ENCODE results near the gene CERS2.
A peak's percentile ranks its signal among the peaks of the same experiment; 100 is the strongest.
"Not testable (repeated sequence)": the region's sequence is repeated elsewhere in the genome, so short reads cannot be mapped to it uniquely, and the experiment has no call there.

CERS2 gene

DNA sequence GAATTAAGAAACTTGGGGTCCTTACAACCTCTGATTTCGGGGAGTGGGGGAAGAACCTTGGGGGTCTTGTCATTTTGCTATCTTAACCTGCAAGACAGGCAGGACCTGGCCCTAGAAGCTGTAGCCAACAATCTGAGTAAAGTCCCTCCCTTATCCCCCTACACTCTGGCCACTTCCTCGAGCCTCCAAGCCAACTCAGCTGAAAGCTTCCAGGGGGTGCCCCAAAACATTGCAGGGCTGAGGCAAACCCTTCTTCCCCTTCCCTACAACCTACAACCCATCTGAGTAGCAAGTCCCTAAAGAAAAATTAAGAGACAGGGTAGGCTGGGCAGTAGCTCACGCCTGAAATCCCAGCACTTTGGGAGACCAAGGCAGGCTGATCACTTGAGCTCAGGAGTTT lies 5.0 kb downstream of the CERS2 start:
- DNase-seq (ENCODE audit: low read depth): no peak

DNA sequence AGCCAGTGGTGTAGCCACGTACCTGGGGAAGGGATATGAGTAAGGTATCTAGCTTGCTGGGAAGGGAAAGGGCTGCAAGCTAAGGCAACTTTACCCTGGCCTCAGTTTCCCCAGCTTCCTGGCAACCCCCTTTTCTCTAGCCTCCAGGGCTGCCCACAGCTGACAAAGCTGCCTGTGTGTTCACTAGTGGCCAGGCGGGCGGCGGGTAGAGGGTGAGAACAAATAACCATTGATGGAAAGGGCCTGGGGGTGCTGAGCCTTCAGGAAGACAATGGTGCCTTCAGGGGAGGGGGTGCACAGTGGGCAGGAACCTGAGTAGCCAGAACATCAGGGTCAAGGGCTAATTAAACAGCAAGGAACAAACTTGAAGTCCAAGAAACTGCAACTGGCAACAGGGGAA lies 6.1 kb downstream of the CERS2 start:
- DNase-seq (ENCODE audit: low read depth): no peak

DNA sequence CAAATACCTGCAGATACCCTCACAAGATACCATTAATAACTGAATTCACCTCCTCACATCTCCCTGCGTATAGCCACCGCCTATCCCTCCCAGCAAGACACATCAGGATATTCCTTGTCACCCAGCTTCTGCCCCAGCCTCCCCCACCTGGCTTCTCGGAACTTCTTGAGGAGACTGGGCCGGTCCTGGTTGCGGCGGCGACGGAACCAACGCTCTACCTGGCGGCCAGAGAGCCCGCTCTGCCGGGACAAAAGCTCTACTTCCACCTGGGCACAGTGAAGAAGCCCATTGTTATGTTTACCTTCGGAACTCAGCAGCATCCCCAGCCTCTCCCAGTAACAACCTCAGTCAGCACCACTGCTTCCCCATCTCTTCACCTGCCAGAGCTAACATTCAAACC lies 6.7 kb downstream of the CERS2 start:
- DNase-seq (ENCODE audit: low read depth): no peak

DNA sequence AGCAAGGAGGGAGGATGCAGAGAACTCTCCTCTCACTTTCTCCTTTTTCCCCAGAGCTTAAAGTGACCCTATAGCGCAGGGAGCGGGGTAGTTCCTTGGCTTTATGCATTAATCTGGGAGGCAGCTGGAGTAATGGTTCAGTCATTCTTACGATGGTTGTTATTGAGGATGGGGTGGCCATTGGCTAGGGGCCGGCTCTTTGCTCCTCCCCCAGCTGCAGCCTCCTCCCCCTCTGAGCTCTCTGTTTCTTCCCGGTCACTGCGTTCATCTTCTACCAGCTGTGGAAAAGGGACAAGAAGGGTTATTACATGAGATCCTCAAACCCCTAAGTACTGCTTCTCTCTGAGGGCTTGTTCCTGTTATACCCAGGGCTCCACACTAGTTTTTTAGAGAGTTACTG lies 8.6 kb downstream of the CERS2 start:
- no peak for DNase-seq (ENCODE audit: low read depth)

DNA sequence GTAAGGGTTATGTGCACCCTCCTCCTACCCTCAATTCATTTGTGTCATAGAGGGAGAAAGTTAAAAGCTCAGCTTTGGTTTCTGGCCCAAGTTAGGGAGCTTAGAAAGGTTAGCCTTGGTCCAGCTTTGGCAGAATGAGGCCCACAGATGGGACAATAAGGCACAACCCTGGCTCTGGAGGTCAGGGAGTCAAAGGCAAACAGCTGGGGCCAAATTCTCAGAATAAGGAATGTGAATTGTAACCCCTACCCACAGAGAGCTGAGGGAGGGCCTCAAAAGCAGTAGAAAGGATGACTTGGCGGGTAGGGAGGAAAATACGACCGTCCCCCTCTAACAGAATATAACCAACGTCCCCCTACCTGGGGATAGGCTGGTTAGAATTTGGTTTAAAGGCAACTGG lies 9.0 kb downstream of the CERS2 start:
- no peak for DNase-seq (ENCODE audit: low read depth)

DNA sequence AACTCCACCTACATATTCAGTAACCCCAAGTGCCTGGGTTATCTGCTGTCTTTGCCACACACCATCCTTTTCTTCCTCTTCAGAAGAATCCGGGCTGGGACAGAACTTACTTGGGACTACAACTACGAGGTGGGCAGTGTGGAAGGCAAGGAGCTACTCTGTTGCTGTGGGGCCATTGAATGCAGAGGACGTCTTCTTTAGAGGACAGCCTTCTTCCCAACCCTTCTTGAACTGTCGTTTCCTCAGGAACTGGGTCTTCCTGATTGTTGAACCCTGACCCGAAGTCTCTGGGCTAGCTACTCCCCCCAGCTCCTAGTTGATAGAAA lies 10.5 kb downstream of the CERS2 start:
- DNase-seq (ENCODE audit: low read depth): no peak

DNA sequence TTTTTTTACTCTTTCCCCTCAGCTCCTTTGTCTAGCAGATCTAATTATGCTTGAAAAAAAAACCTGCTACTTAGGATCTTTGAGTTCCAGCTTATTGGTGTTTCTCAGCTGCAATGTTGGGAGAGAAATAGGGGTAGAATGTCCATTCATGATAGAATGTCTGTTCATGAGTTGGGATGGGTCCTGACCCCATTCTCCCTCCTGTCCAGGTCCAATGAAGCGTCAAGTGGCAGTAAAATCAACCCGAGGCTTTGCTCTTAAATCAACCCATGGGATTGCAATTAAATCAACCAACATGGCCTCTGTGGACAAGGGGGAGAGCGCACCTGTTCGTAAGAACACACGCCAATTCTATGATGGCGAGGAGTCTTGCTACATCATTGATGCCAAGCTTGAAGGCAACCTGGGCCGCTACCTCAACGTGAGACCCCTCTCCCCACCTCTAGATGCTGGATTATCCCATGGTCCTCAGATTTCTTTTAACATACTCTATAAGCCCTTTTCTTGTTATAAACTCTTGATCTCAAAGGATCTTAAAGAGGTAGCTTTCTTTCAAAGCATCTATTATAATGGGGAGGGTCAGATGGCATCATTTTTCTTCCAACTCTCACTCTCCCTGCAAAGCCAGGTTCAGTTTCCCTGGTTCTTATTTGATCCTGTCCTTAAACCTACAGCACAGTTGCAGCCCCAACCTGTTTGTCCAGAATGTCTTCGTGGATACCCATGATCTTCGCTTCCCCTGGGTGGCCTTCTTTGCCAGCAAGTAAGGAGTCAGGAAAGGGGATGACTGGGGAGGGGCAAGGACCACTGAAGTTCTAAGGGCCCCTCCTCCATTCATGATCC lies 11.1 kb downstream of the CERS2 start:
- no peak for DNase-seq (ENCODE audit: low read depth)

DNA sequence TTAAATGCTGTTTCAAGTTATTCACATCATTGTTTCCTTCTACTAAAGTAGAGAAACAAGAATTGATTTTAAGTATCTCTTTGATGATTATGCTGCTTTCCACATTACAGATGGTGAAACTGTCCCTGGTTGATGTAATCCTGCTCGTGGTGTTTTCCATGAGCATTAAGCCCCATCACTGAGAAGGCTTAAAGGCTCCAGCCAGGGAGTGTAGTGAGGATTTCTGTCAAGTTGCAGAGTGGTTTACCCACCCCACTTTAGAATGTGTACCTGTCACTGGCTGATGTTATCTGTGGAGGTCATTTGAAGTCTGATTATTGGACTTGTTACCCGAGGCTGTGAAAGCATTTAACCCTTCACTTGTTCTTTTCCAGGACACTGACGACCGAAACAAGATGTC lies 12.9 kb downstream of the CERS2 start:
- no peak for DNase-seq (ENCODE audit: low read depth)

DNA sequence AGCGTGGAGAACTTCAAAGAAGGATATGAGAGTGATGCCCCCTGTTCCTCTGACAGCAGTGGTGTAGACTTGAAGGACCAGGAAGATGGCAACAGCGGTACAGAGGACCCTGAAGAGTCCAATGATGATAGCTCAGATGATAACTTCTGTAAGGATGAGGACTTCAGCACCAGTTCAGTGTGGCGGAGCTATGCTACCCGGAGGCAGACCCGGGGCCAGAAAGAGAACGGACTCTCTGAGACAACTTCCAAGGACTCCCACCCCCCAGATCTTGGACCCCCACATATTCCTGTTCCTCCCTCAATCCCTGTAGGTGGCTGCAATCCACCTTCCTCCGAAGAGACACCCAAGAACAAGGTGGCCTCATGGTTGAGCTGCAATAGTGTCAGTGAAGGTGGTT lies 14.0 kb downstream of the CERS2 start:
- no peak for DNase-seq (ENCODE audit: low read depth)

DNA sequence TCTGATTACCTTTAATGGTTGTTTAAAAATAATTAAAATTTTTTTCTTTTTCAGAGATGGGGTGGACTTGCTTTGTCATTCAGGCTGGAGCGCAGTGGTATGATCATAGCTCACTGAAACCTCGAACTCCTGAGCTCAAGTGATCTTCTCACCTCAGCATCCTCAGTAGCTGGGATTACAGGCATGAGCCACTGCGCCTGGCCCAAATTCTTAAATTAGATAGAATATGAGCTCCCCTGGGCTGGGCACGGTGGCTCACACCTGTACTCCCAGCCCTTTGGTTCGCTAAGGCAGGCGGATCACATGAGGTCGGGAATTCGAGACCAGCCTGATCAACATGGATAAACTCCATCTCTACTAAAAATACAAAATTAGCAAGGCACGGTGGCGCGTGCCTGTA lies 17.0 kb downstream of the CERS2 start:
- DNase-seq (ENCODE audit: low read depth): no peak

DNA sequence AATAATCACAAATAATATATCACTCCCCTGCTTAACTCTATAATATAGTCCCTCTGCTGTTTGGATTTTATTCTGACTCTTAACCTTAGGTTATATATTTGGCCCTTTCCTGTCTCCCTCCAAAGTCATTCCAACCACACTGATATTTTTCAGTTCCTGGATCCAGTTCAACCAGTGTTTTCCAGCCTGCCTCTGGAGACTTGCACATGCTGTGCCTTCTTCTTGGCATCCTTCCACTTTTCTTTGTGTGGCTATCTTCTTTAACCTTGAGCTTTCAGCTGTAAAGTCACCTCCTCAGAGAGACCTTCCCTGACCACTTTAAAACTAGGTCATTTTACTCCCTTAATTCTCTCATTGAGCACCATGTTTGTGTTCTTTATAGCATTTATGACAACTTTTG lies 19.4 kb downstream of the CERS2 start:
- DNase-seq (ENCODE audit: low read depth): no peak

DNA sequence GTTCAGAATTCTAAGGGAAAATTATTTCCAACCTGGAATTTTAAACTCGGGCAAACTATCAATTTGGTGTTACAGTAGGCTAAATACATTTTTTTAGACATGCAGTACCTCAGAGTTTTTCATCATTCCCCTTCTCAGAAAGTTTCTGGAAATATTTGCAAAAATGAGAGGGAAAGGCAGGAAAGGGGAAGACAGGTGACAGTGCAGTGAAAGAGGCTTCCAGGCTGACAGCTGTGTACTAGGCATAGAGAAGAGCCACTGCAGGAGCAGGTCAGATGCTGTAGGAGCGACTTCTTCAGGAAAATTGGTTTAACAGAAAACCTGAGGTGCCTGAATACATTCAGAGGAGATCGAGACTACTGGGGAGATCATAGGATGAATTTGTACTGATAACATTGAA lies 19.9 kb downstream of the CERS2 start:
- DNase-seq (ENCODE audit: low read depth): no peak

DNA sequence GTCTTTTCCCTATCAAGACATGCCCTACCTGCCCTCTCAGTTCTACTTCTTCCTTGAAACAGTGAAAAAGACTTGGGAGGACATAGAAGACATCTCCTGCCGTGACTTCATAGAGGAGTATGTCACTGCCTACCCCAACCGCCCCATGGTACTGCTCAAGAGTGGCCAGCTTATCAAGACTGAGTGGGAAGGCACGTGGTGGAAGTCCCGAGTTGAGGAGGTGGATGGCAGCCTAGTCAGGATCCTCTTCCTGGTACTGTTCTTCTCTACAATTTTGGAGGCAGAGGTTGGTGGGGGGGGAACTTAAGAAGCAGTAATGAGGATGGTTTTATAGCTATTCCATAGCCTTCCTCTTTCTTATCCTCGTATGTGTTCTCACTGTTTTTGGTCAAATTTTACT lies 29.8 kb downstream of the CERS2 start:
- no peak for DNase-seq (ENCODE audit: low read depth)

DNA sequence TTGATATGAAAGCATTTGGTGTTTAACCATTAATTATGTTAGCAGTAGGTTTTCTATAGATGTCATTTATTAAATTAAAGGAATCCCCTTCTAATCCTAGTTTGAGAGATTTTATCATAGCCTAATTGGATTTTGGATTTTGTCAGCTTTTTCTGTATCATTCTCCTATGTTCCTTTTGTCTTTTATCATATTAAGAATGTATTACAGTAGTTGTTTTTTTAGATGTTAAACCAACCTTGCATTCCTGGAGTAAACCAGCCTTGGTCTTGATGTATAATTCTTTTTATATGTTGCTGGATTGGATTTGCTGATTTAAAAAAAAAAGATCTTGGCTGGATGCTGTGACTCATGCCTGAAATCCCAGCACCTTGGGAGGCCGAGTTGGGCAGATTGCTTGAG lies 42.9 kb downstream of the CERS2 start:
- DNase-seq (ENCODE audit: low read depth): no peak

DNA sequence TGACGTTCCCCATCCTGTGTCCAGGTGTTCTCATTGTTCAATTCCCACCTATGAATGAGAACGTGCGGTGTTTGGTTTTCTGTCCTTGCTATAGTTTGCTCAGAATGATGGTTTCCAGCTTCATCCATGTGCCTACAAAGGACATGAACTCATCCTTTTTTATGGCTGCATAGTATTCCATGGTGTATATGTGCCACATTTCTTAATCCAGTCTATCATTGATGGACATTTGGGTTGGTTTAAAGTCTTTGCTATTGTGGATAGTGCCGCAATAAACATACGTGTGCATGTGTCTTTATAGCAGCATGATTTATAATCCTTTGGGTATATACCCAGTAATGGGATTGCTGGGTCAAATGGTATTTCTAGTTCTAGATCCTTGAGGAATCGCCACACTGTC lies 45.9 kb downstream of the CERS2 start:
- not testable (repeated sequence) for DNase-seq (ENCODE audit: low read depth)

DNA sequence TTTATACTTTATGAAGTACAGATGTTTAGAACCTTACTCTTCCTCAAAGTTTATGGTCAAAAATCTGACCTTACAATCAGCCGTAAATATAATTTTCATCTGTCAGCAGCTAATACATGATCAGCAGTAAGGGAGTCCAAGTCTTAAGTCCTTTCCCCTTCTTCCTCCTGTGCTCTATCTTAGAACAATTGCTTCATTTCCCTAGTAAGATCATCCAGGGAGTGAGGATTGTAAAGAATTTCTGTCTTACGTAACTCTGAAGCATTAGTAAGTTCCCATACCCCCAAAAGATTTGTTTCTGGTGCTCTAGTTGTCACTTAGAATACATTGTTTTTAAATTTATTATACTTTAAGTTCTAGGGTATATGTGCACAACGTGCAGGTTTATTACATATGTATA lies 46.3 kb downstream of the CERS2 start:
- DNase-seq (ENCODE audit: low read depth): no peak

DNA sequence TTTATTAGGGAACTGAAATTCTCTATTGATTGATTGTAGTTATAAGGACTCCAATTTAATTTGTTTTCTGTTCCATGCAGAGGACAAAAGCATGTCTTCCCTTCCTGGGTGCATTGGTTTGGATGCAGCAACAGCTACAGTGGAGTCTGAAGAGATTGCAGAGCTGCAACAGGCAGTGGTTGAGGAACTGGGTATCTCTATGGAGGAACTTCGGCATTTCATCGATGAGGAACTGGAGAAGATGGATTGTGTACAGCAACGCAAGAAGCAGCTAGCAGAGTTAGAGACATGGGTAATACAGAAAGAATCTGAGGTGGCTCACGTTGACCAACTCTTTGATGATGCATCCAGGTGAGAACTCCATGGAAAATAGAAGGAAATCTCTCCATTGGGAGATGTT lies 47.0 kb downstream of the CERS2 start:
- no peak for DNase-seq (ENCODE audit: low read depth)

DNA sequence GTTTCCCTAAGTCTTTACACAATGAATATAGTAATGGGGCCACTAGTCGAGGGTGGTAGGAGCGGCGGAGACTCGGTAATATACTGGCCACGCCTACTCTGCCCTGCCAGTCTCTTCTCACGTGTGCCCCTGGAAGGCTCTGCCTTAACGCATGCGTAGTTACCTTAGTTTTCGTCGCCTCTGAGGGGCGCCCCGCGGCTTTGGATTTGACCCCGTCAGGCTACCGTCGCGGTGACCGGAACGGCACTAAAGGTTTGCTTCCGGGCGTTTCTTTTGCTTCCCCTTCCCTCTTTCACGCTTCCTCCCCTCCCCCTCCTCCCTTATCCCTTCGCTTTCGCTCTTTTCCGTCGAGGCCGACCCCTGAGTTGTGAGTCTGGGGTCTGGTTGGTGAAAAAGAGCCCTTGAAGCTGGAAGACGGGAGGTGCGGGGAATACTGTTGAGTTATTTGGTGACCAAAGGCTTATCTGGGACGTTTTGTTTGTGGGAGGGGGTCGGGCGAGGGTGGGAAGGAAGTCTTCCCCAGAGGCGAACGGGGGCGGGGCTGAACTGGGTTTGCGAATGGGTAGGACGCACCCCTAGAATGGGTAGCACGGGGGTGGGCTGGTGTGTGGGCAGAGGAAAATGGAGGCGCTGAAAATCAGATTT lies 48.4 kb downstream of the CERS2 start, which contains the start of gene SETDB1:
Gene SETDB1 (plus strand): TSS at position 267 of the 645 bp plus-strand sequence. CDS start 1,352 bp downstream, outside the sequence.
- peak; percentile 84 for DNase-seq (ENCODE audit: low read depth)

DNA sequence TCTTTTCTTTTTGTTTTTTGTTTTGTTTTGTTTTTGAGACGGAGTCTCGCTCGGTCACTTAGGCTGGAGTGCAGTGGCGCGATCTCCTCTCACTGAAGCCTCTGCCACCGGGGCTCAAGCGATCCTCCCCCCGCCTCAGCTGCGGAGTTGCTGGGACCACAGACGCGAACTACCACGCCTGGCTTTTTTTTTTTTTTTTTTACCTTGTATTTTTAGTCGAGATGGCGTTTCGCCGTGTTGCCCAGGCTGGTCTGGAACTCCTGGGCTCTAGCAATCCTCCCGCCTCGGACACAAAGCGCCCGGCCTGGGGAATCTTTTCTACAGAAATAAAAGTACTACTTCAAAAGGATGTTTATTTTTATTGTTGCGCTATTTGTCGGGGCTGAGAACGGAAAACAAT lies 49.6 kb downstream of the CERS2 start:
- DNase-seq (ENCODE audit: low read depth): no peak

DNA sequence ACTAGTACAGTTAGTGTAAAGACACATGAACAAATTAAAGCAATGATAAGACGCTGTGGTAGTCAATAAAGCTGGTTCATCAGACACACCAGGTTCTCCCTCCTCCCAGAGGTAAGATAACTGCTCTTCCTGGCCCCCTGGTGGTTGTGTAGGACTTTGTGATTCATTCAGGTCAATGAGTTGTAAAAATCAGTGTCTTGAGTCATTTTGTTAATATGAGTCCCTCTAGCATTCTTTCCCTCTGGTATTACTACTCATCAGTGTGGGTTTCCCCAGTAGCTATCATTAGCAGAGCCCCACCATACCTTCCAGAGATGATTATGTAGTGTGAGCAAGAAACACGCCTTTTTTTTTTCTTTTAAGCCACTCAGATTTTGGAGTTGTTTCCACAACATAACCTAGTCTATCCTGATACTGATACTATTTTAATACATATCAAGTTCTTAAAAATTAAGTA lies 52.1 kb downstream of the CERS2 start:
- DNase-seq (ENCODE audit: low read depth): peak; percentile 49

DNA sequence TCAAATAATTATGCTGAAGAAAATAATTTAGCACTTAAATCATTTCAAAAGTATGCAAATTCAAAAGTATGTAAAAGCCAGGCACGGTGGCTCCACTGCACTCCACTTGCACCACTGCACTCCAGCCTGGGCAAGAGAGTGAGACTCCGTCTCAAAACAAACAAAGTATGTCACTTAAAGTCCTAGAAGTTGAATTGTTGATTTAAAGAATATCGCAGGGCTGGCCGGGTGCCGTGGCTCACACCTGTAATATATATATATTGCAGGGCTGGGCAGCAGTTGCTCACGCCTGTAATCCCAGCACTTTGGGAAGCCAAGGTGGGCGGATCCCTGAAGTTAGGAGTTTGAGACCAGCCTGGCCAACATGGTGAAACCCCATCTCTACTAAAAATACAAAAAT lies 57.2 kb downstream of the CERS2 start:
- DNase-seq (ENCODE audit: low read depth): no peak

Data from stimulated activated CD8-positive, alpha-beta memory T cell treated with anti-CD3 and anti-CD28 coated beads, Interleukin-12 subunit alpha, Interleukin-12 subunit beta, amount 100 ng/mL, for 4 hours (primary cell).